Pancreas (tissue), 10 donors: ENCODE results near the gene RCN1. TPM values are rescaled to one million over a fixed set of nuclear protein-coding genes. Genes with fewer than 3 reads are reported as not detected.

Source experiments
- ATAC-seq, 4 donors: fragments of 200-7000 bp; cut with Tn5 transposase; one replicate each; pipeline versions ENCODE4 v1.8.0 to v1.9.1; 2020; ENCODE audit warnings: mild to moderate bottlenecking in 4 of 4, moderate library complexity in 4 of 4
- DNase-seq, 6 donors: peaks; one replicate each; pipeline ENCODE4 v3.0.0-alpha.2; 2020
- FAIRE-seq: peaks from 2 replicates; lab custom pipeline; 2012; peaks lifted over from hg19 to GRCh38; lab: Jason Lieb, UNC
- H3K27ac ChIP-seq, 4 donors: fragments of 200-600 bp; sonication (generic); 1 replicate in 3 of 4; 2 replicates in 1 of 4; pipeline versions ENCODE4 v1.5.0 to v1.8.0; 2020
- H3K27me3 ChIP-seq, 4 donors: fragments of 200-600 bp; one replicate each; pipeline ENCODE4 v1.8.0; 2021
- H3K36me3 ChIP-seq, 3 donors: fragments of 200-600 bp; sonication (generic) in 1 of 3; one replicate each; pipeline versions ENCODE4 v1.5.0 to v1.8.0; 2020 to 2021
- H3K4me1 ChIP-seq, 3 donors: fragments of 200-600 bp; one replicate each; pipeline ENCODE4 v1.8.0; 2021
- H3K4me3 ChIP-seq, 4 donors: fragments of 200-600 bp; sonication (generic) in 2 of 4; one replicate each; pipeline versions ENCODE4 v1.5.0 to v1.8.0; 2020 to 2021
- H3K9me3 ChIP-seq, 4 donors: fragments of 200-600 bp; one replicate each; pipeline ENCODE4 v1.8.0; 2021
- CTCF ChIP-seq, 4 donors: fragments of 200-600 bp; sonication (generic) in 3 of 4; IDR thresholded peaks; one replicate each; pipeline versions ENCODE4 v1.5.0 to v1.8.0; 2021; ENCODE audit warnings: antibody characterized with exemption in 4 of 4
- WGBS, 2 donors: extraction: QIAGEN DNeasy Blood & Tissue Kit; methylation state at CpG; one replicate each; pipeline ENCODE4 v1.1.7; 2013; 5-methylcytosine and 5-hydroxymethylcytosine counted together
- intact Hi-C, 3 donors: fragments of 100-400 bp; cut with DNase I; formaldehyde crosslinking; loops; one replicate each; pipeline versions ENCODE4 v1.11.1 to v1.14.2; 2022
- polyA plus RNA-seq, 2 donors: library from polyadenylated mRNA; stranded (reverse); fragments of 200-250 nt; gene quantifications; one replicate each; pipeline ENCODE4 v1.2.3, GENCODE V29; 2013
- total RNA-seq, 6 donors: library from RNA; stranded (reverse); fragmentation: NEBNext Ultra II Directional in 4 of 6; extraction: Animal tissue kit (Norgen Biotek cat#: 25700) in 4 of 6; gene quantifications; one replicate each; pipeline versions ENCODE4 v1.2.1 to v1.2.4, GENCODE V29; 2021 to 2023
- donor health status: healthy with polysubstance abuse.
- donor health status: DM: no; HTN: no; CAD: no; lungs with moderate emphysema.
- donor health status: DM: no; HTN: no; CAD: no.
- donor health status: control.
- donor health status: control.
- donor health status: Bipolar disorder and iron deficiency.
- donor health status: DM: yes; HTN: yes; CAD: no.
- donor health status: DM: no; HTN: no; CAD: no.
- donor health status: DM: no; HTN: no; CAD: no.
- donor health status: DM: yes; HTN: yes; CAD: no.

Gene RCN1
- total and polyA plus RNA-seq, 8 donors: 9.6 to 39.3 (median 21.7) TPM

- Histone ChIP-seq H3K27me3 (peaks cover 0 to 10% (median 1%) of the 10 kb centered on the region in 4 donors), H3K36me3 (no peaks in the 10 kb centered on the region), H3K4me3 (no peak overlapping the region), H3K9me3 (no peaks in the 10 kb centered on the region), H3K27ac (no peak overlapping the region), H3K4me1 (no peaks in the 10 kb centered on the region)
- FAIRE-seq (no peak), ATAC-seq (no peak), DNase-seq (no peak)
- intact Hi-C loops: no loop called here
- WGBS, 2 donors: 63 to 77% methylated on average over 2 of the region's 2 CpGs
- no peak for TF ChIP-seq CTCF (IDR thresholded peaks at IDR 0.05)
These were observed 63.4 kb downstream of the RCN1 start for GRCh38 chr11:32154275-32154674.
